HG03280 (cell line): ENCODE measurements around the gene TMC7.

Experiments
- ATAC-seq: cut with Tn5 transposase; IDR thresholded peaks from one replicate; pipeline ENCODE4 v1.9.1; 2021; ENCODE audit warnings: mild to moderate bottlenecking, moderate library complexity; ENCODE audit not compliant: unreplicated experiment

Gene TMC7

DNA sequence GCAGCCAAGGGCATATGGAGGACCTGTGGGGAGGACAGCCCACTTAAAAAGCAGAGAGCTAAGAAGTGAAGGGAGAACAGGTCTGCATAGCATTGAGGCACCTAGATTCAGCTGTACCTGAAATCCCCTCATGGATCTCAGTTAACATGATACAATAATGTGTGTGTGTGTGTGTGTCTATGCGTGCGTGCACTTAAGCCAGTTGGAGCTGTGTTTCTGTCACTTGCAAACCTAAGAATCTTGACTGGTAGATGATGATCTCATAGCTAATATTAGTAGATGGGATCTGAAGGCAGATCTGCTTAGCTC is 128.3 kb downstream of the TMC7 start:
- no peak for ATAC-seq
